OCI-LY7 (cell line): ENCODE results near the gene PDE6G.

ENCODE experiments used
- CTCF ChIP-seq: fragments of 200-600 bp; sonication (generic); conservative IDR thresholded peaks from 2 replicates; pipeline ENCODE4 v1.5.1; 2014; ENCODE audit warnings: mild to moderate bottlenecking, antibody characterized with exemption, low read length, moderate library complexity, mixed read lengths
- EZH2phosphoT487 ChIP-seq: fragments of 200-600 bp; sonication (generic); IDR thresholded peaks from 2 replicates; pipeline ENCODE4 v1.6.1; 2018; ENCODE audit warnings: low read depth, borderline replicate concordance, mild to moderate bottlenecking, mixed run types, antibody characterized with exemption, low read length, moderate library complexity, mixed read lengths

GRCh38 chr17:81684442-81684911, 28.1 kb upstream of the PDE6G start:
- TF ChIP-seq CTCF = no peak
- no peak for TF ChIP-seq EZH2phosphoT487
